ENCODE data around the gene TSPAN31.
A peak's percentile ranks its signal among the peaks of the same experiment; 100 is the strongest.
"Not testable (repeated sequence)": the region's sequence is repeated elsewhere in the genome, so short reads cannot be mapped to it uniquely, and the experiment has no call there.

Gene TSPAN31

GRCh38 chr12:57772429-57773322 is 27.8 kb downstream of the TSPAN31 start, which contains the start of gene EEF1AKMT3:
EEF1AKMT3 (plus strand) TSS chr12:57772614; CDS start chr12:57772725, 111 bp downstream.
- Mint-ChIP-seq H3K27me3 (no peaks in the 10 kb centered on the region), H3K36me3 (ENCODE audit: low read depth) (peaks cover 43% of the 10 kb centered on the region), H3K9me3 (no peaks in the 10 kb centered on the region), H3K4me3 (peak within 1 kb of the TSS; percentile 95), H3K4me1 (ENCODE audit: low read depth) (peaks cover 25% of the 10 kb centered on the region), H3K27ac (peak within 1 kb of the TSS; percentile 98)

- not testable (repeated sequence) for H3K9me3 Mint-ChIP-seq, H3K27ac Mint-ChIP-seq, H3K4me3 Mint-ChIP-seq, H3K27me3 Mint-ChIP-seq
- Mint-ChIP-seq H3K4me1 (ENCODE audit: low read depth) (peaks cover 23% of the 10 kb centered on the region), H3K36me3 (ENCODE audit: low read depth) (peaks cover 29% of the 10 kb centered on the region)
Measured at GRCh38 chr12:57774634-57775033, 29.8 kb downstream of the TSPAN31 start.

GRCh38 chr12:57775044-57775443 is 30.2 kb downstream of the TSPAN31 start:
- Mint-ChIP-seq H3K27ac (no peak overlapping the region), H3K27me3 (no peaks in the 10 kb centered on the region), H3K4me1 (ENCODE audit: low read depth) (peaks cover 21% of the 10 kb centered on the region), H3K36me3 (ENCODE audit: low read depth) (peaks cover 25% of the 10 kb centered on the region), H3K9me3 (no peaks in the 10 kb centered on the region), H3K4me3 (no peak overlapping the region)

GRCh38 chr12:57775563-57776246 is 30.9 kb downstream of the TSPAN31 start:
- Mint-ChIP-seq H3K9me3 (no peaks in the 10 kb centered on the region), H3K27me3 (no peaks in the 10 kb centered on the region), H3K4me1 (ENCODE audit: low read depth) (peaks cover 20% of the 10 kb centered on the region), H3K4me3 (no peak overlapping the region), H3K36me3 (ENCODE audit: low read depth) (peaks cover 18% of the 10 kb centered on the region), H3K27ac (peak overlapping the region; percentile 7)

GRCh38 chr12:57776247-57776587 is 31.4 kb downstream of the TSPAN31 start:
- Mint-ChIP-seq H3K4me1 (ENCODE audit: low read depth) (peaks cover 16% of the 10 kb centered on the region), H3K9me3 (no peaks in the 10 kb centered on the region), H3K36me3 (ENCODE audit: low read depth) (peaks cover 13% of the 10 kb centered on the region), H3K27me3 (no peaks in the 10 kb centered on the region), H3K27ac (peak overlapping the region; percentile 7), H3K4me3 (no peak overlapping the region)

GRCh38 chr12:57777367-57777766 is 32.5 kb downstream of the TSPAN31 start:
- H3K9me3 Mint-ChIP-seq, result no peaks in the 10 kb centered on the region
- H3K27me3 Mint-ChIP-seq, result no peaks in the 10 kb centered on the region
- peaks cover 13% of the 10 kb centered on the region for H3K36me3 Mint-ChIP-seq (ENCODE audit: low read depth)
- H3K4me3 Mint-ChIP-seq, result no peak overlapping the region
- H3K27ac Mint-ChIP-seq, result no peak overlapping the region
- peaks cover 22% of the 10 kb centered on the region for H3K4me1 Mint-ChIP-seq (ENCODE audit: low read depth)

- Mint-ChIP-seq H3K4me1 (ENCODE audit: low read depth) (peaks cover 25% of the 10 kb centered on the region), H3K27me3 (no peaks in the 10 kb centered on the region)
Measured at GRCh38 chr12:57777911-57778310, 33.1 kb downstream of the TSPAN31 start.

GRCh38 chr12:57779736-57780135 is 34.9 kb downstream of the TSPAN31 start:
- Mint-ChIP-seq H3K4me3 (no peak overlapping the region), H3K9me3 (no peaks in the 10 kb centered on the region), H3K36me3 (ENCODE audit: low read depth) (peaks cover 22% of the 10 kb centered on the region), H3K27ac (peak overlapping the region; percentile 2), H3K27me3 (no peaks in the 10 kb centered on the region), H3K4me1 (ENCODE audit: low read depth) (peaks cover 33% of the 10 kb centered on the region)

More at GRCh38 chr12:57777911-57778310, 33.1 kb downstream of the TSPAN31 start:
- Mint-ChIP-seq H3K36me3 (ENCODE audit: low read depth) (peaks cover 17% of the 10 kb centered on the region), H3K27ac (no peak overlapping the region), H3K9me3 (no peaks in the 10 kb centered on the region), H3K4me3 (no peak overlapping the region)

GRCh38 chr12:57780284-57780897 is 35.6 kb downstream of the TSPAN31 start:
- peaks cover 33% of the 10 kb centered on the region for H3K4me1 Mint-ChIP-seq (ENCODE audit: low read depth)
- H3K9me3 Mint-ChIP-seq, result no peaks in the 10 kb centered on the region
- H3K27me3 Mint-ChIP-seq, result no peaks in the 10 kb centered on the region
- H3K36me3 Mint-ChIP-seq (ENCODE audit: low read depth), result peaks cover 22% of the 10 kb centered on the region
- H3K4me3 Mint-ChIP-seq, result no peak overlapping the region
- peak overlapping the region; percentile 16 for H3K27ac Mint-ChIP-seq

- Mint-ChIP-seq H3K4me1 (ENCODE audit: low read depth) (peaks cover 33% of the 10 kb centered on the region), H3K9me3 (no peaks in the 10 kb centered on the region), H3K36me3 (ENCODE audit: low read depth) (peaks cover 20% of the 10 kb centered on the region), H3K27me3 (no peaks in the 10 kb centered on the region), H3K27ac (no peak overlapping the region), H3K4me3 (no peak overlapping the region)
Measured at GRCh38 chr12:57781244-57781643, 36.4 kb downstream of the TSPAN31 start.

GRCh38 chr12:57781801-57782200 is 37.0 kb downstream of the TSPAN31 start:
- Mint-ChIP-seq H3K27me3 (no peaks in the 10 kb centered on the region), H3K9me3 (no peaks in the 10 kb centered on the region), H3K4me1 (ENCODE audit: low read depth) (peaks cover 33% of the 10 kb centered on the region), H3K27ac (peak overlapping the region; percentile 99), H3K36me3 (ENCODE audit: low read depth) (peaks cover 26% of the 10 kb centered on the region), H3K4me3 (no peak overlapping the region)

GRCh38 chr12:57782243-57782607 is 37.4 kb downstream of the TSPAN31 start:
- Mint-ChIP-seq H3K4me3 (peak overlapping the region; percentile 98), H3K4me1 (ENCODE audit: low read depth) (peaks cover 33% of the 10 kb centered on the region), H3K9me3 (no peaks in the 10 kb centered on the region), H3K27ac (peak overlapping the region; percentile 99), H3K36me3 (ENCODE audit: low read depth) (peaks cover 30% of the 10 kb centered on the region), H3K27me3 (no peaks in the 10 kb centered on the region)

GRCh38 chr12:57782608-57783465 is 38.0 kb downstream of the TSPAN31 start, which contains the start of gene TSFM:
TSFM (plus strand) TSS chr12:57782787; CDS start chr12:57782802, 15 bp downstream.
- H3K4me3 Mint-ChIP-seq, result peak within 1 kb of the TSS; percentile 98
- H3K36me3 Mint-ChIP-seq (ENCODE audit: low read depth), result peaks cover 36% of the 10 kb centered on the region

GRCh38 chr12:57783466-57783801 is 38.6 kb downstream of the TSPAN31 start:
- Mint-ChIP-seq H3K27ac (peak overlapping the region; percentile 99), H3K36me3 (ENCODE audit: low read depth) (peaks cover 40% of the 10 kb centered on the region), H3K9me3 (no peaks in the 10 kb centered on the region), H3K4me3 (peak overlapping the region; percentile 98), H3K27me3 (no peaks in the 10 kb centered on the region), H3K4me1 (ENCODE audit: low read depth) (peaks cover 33% of the 10 kb centered on the region)

More at GRCh38 chr12:57782608-57783465, 38.0 kb downstream of the TSPAN31 start, which contains the start of gene TSFM:
- Mint-ChIP-seq H3K27me3 (no peaks in the 10 kb centered on the region), H3K9me3 (no peaks in the 10 kb centered on the region), H3K4me1 (ENCODE audit: low read depth) (peaks cover 33% of the 10 kb centered on the region), H3K27ac (peak within 1 kb of the TSS; percentile 99)
